HepG2 (cell line): ENCODE data around the gene WDFY1. TPM values are rescaled to one million over a fixed set of nuclear protein-coding genes. Genes with fewer than 3 reads are reported as not detected.

Experiments used
- ATF6 ChIP-seq: sonication (generic); formaldehyde crosslinking; conservative IDR thresholded peaks from 2 replicates; pipeline ENCODE4 v1.4.0; 2020; ENCODE audit warnings: missing genetic modification reagents
- BCLAF1 ChIP-seq: fragments of 450-650 bp; IDR thresholded peaks from 2 replicates; pipeline ENCODE4 v1.6.1; 2017; ENCODE audit warnings: mild to moderate bottlenecking
- CBX1 ChIP-seq: IDR thresholded peaks from one replicate; pipeline ENCODE4 v1.6.1; 2016; ENCODE audit warnings: antibody characterized with exemption, low read depth
- ELK4 ChIP-seq: sonication (generic); formaldehyde crosslinking; IDR thresholded peaks from 2 replicates; pipeline ENCODE4 v1.9.0; 2021; ENCODE audit warnings: missing genetic modification reagents, borderline replicate concordance
- EZH2 ChIP-seq: conservative IDR thresholded peaks from 2 replicates; pipeline ENCODE4 v1.6.1; 2012; ENCODE audit warnings: mild to moderate bottlenecking, low read depth, low read length, moderate library complexity
- HNRNPUL1 ChIP-seq: fragments of 200-400 bp; formaldehyde crosslinking; IDR thresholded peaks from 2 replicates; pipeline ENCODE4 v1.6.1; 2017; ENCODE audit warnings: low read depth, mild to moderate bottlenecking, low read length, moderate library complexity
- NFIB ChIP-seq: sonication (generic); formaldehyde crosslinking; IDR thresholded peaks from 2 replicates; pipeline ENCODE4 v1.9.0; 2021; ENCODE audit warnings: missing genetic modification reagents, mild to moderate bottlenecking, borderline replicate concordance
- POLR2AphosphoS5 ChIP-seq: IDR thresholded peaks from 2 replicates; pipeline ENCODE4 v1.6.1; 2012; ENCODE audit warnings: low read depth, low read length
- RFX1 ChIP-seq: fragments of 450-650 bp; IDR thresholded peaks from 2 replicates; pipeline ENCODE4 v1.6.1; 2017
- SMAD1 ChIP-seq: sonication (generic); formaldehyde crosslinking; IDR thresholded peaks from 2 replicates; pipeline ENCODE4 v1.4.0; 2020; ENCODE audit warnings: missing genetic modification reagents, low read depth, mild to moderate bottlenecking, borderline replicate concordance
- TARDBP ChIP-seq: sonication (generic); formaldehyde crosslinking; IDR thresholded peaks from 2 replicates; pipeline ENCODE4 v1.8.0; 2022; ENCODE audit warnings: mild to moderate bottlenecking, missing genetic modification reagents
- ZNF180 ChIP-seq: sonication (generic); formaldehyde crosslinking; IDR thresholded peaks from 2 replicates; pipeline ENCODE4 v1.4.0; 2020; ENCODE audit warnings: low read depth, missing genetic modification reagents, borderline replicate concordance
- ZNF34 ChIP-seq: sonication (generic); formaldehyde crosslinking; IDR thresholded peaks from 2 replicates; pipeline ENCODE4 v1.4.0; 2020; ENCODE audit warnings: mild to moderate bottlenecking, missing genetic modification reagents, borderline replicate concordance
- ZNF616 ChIP-seq: sonication (generic); formaldehyde crosslinking; IDR thresholded peaks from 2 replicates; pipeline ENCODE4 v1.5.0; 2020; ENCODE audit warnings: low read depth, mild to moderate bottlenecking, missing genetic modification reagents
- ZNF644 ChIP-seq: IDR thresholded peaks from 2 replicates; pipeline ENCODE4 v1.6.1; 2016; ENCODE audit warnings: low read depth
- ZNF749 ChIP-seq: sonication (generic); formaldehyde crosslinking; IDR thresholded peaks from 2 replicates; pipeline ENCODE4 v1.8.0; 2022; ENCODE audit warnings: mild to moderate bottlenecking, missing genetic modification reagents, moderate library complexity, borderline replicate concordance
- ZNF777 ChIP-seq: sonication (generic); formaldehyde crosslinking; IDR thresholded peaks from 2 replicates; pipeline ENCODE4 v1.4.0; 2020; ENCODE audit warnings: missing genetic modification reagents
- polyA plus RNA-seq, 8 experiments: library from polyadenylated mRNA; depleted of rRNA in 3 of 8; stranded (reverse) in 7 of 8; unstranded in 1 of 8; fragments of >200 nt; fragmentation: Illumina TruSeq in 4 of 8; extraction: Trizol in 4 of 8; gene quantifications; 2 replicates each; pipeline versions ENCODE4 v1.2.1 to v1.2.3, GENCODE V29; 2011 to 2016; ENCODE audit warnings: low read depth in 4 of 8, missing spikeins in 1 of 8, mixed read lengths in 1 of 8; ENCODE audit not compliant: insufficient read depth in 1 of 8
- total RNA-seq, 5 experiments: library from RNA; depleted of rRNA; stranded (reverse); fragments of >200 nt; fragmentation: Illumina TruSeq; extraction: Trizol; gene quantifications; 2 replicates each; pipeline ENCODE4 v1.2.3, GENCODE V29; 2016; ENCODE audit warnings: low read depth in 1 of 5
- TF ChIP-seq, protein P1 (sequence below): IDR thresholded peaks from 2 replicates; pipeline ENCODE4 v1.6.1; 2016
- TF ChIP-seq, protein P2 (sequence below): sonication (generic); formaldehyde crosslinking; IDR thresholded peaks from 2 replicates; pipeline ENCODE4 v1.9.0; 2021; ENCODE audit warnings: missing genetic modification reagents, borderline replicate concordance

Gene WDFY1
- total and polyA plus RNA-seq, 2 of the 13 experiments (the other 11 are each of a cell fraction or from before 2014, with no cell fraction given): 77.0 to 78.4 TPM

DNA sequence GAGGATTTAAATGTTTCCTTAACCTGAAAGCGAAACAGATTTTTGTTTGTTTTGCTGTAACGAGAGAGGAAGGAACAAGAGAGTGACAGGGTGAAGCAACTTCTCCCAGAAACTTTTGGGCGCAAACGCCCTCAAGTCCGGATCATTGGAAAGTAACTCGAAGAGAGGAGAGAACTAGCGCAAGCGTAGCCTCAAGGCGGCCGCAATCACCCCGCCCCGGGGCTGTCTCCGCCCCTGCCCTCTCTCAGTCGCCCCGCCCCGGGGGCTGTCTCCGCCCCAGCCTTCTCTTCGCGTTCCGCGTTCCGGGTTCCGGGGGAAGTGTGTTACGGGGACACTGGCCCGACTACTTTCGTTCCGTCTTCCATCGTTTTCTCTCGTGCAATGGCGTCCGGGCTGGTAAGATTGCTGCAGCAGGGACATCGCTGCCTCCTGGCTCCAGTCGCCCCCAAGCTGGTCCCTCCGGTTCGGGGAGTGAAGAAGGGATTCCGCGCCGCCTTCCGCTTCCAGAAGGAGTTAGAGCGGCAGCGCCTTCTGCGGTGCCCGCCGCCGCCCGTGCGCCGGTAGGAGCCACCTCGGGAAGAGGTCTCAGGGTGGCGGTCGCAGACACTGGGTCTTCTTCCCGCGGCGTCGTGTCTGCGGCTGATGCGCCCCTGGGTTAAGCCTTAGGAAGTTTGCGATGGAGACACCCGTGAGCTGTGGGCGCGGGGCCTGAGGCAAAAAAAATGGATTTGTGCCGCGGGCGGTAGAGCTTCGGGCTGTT is 12.1 kb upstream of the WDFY1 start, which contains the start of gene MRPL44 (continued):
- TF ChIP-seq ATF6 (CRISPR knock-in tag): peak; percentile 98; the same call in 1 of the 2 replicates
- TF ChIP-seq ZNF180 (CRISPR knock-in tag): peak; percentile 33; the same call in 1 of the 2 replicates
- peak; percentile 99 for TF ChIP-seq ZNF34 (CRISPR knock-in tag)
- peak; percentile 100 for TF ChIP-seq TARDBP (CRISPR knock-in tag)
- peak; percentile 99 for TF ChIP-seq CBX1
- TF ChIP-seq, protein P1, sequence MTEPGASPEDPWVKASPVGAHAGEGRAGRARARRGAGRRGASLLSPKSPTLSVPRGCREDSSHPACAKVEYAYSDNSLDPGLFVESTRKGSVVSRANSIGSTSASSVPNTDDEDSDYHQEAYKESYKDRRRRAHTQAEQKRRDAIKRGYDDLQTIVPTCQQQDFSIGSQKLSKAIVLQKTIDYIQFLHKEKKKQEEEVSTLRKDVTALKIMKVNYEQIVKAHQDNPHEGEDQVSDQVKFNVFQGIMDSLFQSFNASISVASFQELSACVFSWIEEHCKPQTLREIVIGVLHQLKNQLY (CRISPR knock-in tag): peak; percentile 82; the same call in 1 of the 2 replicates
- peak; percentile 66; the same call in 1 of the 2 replicates for TF ChIP-seq ZNF616 (CRISPR knock-in tag)
- TF ChIP-seq ZNF644 (CRISPR knock-in tag): peak; percentile 60; the same call in 1 of the 2 replicates
- TF ChIP-seq, protein P2, sequence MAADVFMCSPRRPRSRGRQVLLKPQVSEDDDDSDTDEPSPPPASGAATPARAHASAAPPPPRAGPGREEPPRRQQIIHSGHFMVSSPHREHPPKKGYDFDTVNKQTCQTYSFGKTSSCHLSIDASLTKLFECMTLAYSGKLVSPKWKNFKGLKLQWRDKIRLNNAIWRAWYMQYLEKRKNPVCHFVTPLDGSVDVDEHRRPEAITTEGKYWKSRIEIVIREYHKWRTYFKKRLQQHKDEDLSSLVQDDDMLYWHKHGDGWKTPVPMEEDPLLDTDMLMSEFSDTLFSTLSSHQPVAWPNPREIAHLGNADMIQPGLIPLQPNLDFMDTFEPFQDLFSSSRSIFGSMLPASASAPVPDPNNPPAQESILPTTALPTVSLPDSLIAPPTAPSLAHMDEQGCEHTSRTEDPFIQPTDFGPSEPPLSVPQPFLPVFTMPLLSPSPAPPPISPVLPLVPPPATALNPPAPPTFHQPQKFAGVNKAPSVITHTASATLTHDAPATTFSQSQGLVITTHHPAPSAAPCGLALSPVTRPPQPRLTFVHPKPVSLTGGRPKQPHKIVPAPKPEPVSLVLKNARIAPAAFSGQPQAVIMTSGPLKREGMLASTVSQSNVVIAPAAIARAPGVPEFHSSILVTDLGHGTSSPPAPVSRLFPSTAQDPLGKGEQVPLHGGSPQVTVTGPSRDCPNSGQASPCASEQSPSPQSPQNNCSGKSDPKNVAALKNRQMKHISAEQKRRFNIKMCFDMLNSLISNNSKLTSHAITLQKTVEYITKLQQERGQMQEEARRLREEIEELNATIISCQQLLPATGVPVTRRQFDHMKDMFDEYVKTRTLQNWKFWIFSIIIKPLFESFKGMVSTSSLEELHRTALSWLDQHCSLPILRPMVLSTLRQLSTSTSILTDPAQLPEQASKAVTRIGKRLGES (CRISPR knock-in tag): peak; percentile 82; the same call in 1 of the 2 replicates
- TF ChIP-seq ELK4 (CRISPR knock-in tag): peak; percentile 89; the same call in 1 of the 2 replicates
- peak; percentile 87 for TF ChIP-seq ZNF777 (CRISPR knock-in tag)
- peak; percentile 78; the same call in 1 of the 2 replicates for TF ChIP-seq ZNF749 (CRISPR knock-in tag)
- TF ChIP-seq EZH2: no peak
- no peak for TF ChIP-seq NFIB (CRISPR knock-in tag)
- no peak for TF ChIP-seq HNRNPUL1
- TF ChIP-seq SMAD1 (CRISPR knock-in tag): peak; percentile 99; the same call in 1 of the 2 replicates
- no peak for TF ChIP-seq RFX1
- peak; percentile 98 for TF ChIP-seq POLR2AphosphoS5
- no peak for TF ChIP-seq BCLAF1
